ENCODE results near the gene SETD9. TPM values are rescaled to one million over a fixed set of nuclear protein-coding genes. Genes with fewer than 3 reads are reported as not detected.

The SETD9 gene
- total RNA-seq (2014; rRNA removed; shearing (Covaris generic)): 16.4 and 34.4 TPM in 2 replicates

GRCh38 chr5:56909294-56910209 is at the start of gene SETD9:
TSS of gene SETD9 (plus strand) at chr5:56909596. CDS start at chr5:56909646, 50 bp downstream.
- DNase-seq (ENCODE audit: low spot score): peak; percentile 95

DNA sequence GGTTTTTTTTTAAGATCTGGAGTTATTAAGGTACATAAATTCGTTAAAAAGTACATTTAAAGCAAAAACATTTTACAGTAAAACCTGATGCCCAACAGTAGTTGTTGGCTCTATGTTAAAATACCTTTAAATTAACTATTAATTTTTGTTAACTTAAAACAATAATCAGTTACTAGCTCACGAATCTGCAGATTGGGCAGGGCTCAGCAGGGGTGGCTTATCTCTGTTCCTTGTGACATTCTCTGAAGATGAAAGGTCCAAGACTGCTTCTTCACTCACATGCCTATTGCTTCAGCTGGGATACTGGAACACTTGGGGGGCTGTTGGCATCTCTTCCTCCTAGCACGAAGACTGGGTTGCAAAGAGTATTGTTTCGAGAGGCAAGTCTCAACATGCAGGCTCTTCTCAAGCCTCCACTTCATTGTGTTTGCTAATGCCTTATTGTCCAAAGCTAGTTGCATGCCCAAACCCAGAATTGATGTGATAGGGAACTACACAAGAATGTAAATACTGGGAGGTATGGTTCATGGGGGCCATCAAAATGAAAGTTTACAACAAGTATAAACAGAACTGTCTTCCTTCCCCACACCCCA is 47.4 kb upstream of the SETD9 start:
- DNase-seq (ENCODE audit: low spot score): no peak

GRCh38 chr5:56862909-56863308 is 46.5 kb upstream of the SETD9 start:
- no peak for DNase-seq (ENCODE audit: low spot score)

DNA sequence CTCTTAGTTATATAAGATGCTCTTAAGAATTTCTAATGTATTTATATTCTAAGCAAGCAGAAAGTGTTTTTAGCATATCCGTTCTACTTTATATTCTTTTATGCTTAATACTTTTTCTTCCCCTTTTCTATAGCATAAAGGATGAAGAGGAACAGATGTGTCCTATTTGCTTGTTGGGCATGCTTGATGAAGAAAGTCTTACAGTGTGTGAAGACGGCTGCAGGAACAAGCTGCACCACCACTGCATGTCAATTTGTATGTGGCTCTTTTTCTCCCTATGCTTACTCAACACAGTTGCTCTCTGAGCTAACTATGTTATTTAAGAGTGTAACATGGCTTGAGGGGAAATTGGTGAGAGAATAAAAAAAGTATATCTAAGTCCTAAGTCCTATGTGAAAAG is 37.6 kb upstream of the SETD9 start:
- no peak for DNase-seq (ENCODE audit: low spot score)

GRCh38 chr5:56873056-56873455 is 36.3 kb upstream of the SETD9 start:
- DNase-seq (ENCODE audit: low spot score): no peak

- peak; percentile 17 for DNase-seq (ENCODE audit: low spot score)
Measured at GRCh38 chr5:56876327-56876726, 33.1 kb upstream of the SETD9 start.

- DNase-seq (ENCODE audit: low spot score): no peak
Measured at GRCh38 chr5:56881571-56881970, 27.8 kb upstream of the SETD9 start.

- no peak for DNase-seq (ENCODE audit: low spot score)
Measured at GRCh38 chr5:56893251-56893951, 16.0 kb upstream of the SETD9 start.

DNA sequence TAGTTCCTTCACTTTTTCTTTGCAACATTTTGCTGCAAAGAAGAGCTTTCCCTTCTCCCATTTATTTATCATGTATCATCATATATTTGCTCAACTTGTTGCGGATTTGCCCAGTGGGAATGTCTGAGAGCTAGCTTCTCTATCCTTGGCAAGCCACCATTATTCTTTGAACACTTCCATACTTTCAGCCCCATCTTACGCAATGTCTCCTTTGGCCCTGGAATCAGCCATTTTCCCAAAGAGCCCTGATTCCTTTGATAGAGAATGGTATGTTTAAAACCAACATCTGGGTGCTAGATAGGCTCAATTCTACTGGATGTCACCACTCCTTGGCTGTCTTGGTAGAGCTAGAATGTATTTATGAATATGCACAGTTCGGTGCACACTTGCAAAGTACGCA is 12.6 kb upstream of the SETD9 start:
- no peak for DNase-seq (ENCODE audit: low spot score)

DNA sequence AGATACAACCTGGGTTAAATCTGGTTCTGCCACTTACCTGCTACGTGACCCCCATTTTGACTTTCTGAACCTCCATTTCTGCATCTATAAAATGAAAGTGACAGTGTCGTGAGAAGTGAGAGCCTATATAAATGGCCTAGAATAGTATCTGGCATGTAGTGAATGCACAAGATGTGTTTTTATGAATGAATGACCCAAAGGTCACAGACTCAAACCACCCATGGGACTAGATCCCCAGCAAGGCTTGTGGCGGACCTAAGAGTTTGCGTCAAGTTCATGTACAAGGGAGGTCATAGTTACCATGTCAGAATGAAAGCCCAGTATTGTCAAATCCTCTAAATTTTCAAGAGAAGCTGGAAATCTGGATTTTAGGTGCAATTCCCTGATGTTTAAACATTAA is 11.2 kb upstream of the SETD9 start:
- no peak for DNase-seq (ENCODE audit: low spot score)

DNA sequence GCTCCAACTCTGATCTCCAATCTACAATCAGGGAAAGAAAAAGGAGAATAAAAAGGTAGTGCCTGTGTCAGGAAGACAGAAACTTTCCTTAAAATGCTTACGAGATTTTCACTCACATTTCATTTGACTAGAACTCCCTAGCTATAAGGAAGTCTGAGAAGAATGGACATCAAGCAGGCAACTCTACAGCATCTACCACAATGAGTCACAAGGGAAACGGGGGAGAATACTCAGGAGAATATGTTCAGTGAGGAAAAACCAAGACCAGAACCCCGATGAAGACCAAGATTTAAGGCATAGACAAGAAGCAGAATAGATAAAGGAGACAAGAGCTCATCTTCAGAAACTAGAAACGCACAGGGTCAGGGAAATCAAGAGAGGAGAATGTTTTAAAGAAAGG is 9.0 kb upstream of the SETD9 start:
- DNase-seq (ENCODE audit: low spot score): peak; percentile 21

DNA sequence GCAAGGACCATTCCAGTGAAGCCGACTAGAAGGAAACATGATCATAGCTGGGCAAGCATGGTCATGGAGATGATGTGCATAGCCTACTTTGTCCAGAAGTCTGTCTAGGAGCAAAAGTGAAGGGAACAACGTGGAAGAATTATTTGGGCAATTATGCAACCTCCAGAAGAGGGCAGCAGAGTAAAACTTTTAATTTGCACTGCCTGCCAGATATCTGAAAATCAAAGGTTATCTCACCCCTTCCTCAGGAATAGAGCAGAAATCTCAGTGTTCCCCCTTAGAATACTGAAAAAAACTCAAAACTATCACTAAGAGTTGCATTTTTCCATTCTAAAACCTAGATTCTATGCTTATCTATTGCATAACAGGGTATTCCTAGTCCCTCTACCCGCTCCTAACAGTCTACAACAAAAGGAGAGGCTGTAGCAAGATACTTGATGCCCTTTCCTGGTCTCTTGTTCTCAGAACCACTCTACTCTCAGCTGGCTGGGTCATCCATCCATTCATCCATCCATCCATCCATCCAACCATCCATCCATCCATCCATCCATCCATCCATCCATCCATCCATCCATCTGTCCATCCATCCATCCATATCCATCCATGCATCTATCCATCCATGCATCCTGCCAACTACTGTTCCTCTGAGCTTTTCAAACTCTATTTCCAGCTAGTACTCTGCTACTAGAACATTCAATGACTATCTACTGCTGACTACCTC is 8.4 kb upstream of the SETD9 start:
- peak; percentile 55 for DNase-seq (ENCODE audit: low spot score)

DNA sequence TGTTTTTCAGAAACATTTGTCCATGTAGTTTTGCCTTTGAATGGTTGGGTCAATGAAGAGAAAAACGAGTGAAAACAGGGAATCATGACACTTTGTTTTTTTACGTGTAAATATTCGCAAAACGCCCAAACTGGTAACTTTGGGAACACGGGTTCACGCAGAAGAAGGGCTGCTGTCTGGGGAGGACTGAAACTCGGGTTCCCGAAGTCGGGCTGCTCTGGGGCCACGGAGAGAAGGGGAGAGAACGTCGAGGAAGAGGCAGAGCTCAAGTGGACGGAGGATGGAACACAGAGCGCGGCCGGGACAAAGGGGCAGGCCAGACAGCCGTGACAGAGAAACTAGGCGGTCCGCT is 478 bp upstream of the SETD9 start:
- no peak for DNase-seq (ENCODE audit: low spot score)

GRCh38 chr5:56910210-56910965 is 992 bp downstream of the SETD9 start:
- peak; percentile 64 for DNase-seq (ENCODE audit: low spot score)

DNA sequence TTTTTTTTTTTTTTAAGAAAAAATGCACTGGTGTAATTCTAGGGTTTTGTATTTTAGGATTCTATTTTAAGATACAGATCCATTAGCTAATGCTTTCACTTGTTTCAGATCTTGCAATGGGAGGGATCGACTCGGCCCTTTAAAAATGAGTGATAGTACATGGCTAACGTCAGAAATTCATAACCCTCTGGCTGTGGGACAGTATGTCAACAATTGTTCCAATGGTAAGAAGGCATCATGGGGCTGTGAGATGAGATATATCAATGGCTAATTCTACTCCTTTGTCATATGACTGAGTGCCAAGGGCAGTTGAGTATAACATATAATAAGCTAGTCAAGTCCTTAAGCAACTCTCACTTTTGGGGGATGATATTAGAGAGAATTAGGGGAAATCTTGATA is 4.4 kb downstream of the SETD9 start:
- DNase-seq (ENCODE audit: low spot score): no peak

DNA sequence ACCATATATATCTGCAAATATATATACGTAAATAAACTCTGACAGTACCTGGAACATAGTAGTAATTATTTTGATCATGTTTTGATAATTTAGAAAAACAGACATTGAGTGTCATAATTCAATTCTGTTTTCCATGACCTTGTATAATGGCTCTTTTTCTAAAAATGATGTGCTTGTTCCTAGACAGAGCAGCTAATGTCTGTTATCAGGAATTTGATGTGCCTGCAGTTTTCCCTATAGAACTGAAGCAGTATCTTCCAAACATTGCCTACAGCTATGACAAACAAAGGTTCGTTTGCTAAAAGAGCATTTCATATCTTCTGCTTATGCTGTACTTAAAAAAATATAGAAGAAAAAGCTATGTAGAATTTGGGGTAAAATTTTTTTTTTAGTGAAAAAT is 5.3 kb downstream of the SETD9 start:
- no peak for DNase-seq (ENCODE audit: low spot score)

- no peak for DNase-seq (ENCODE audit: low spot score)
Measured at GRCh38 chr5:56917534-56917933, 8.1 kb downstream of the SETD9 start.

DNA sequence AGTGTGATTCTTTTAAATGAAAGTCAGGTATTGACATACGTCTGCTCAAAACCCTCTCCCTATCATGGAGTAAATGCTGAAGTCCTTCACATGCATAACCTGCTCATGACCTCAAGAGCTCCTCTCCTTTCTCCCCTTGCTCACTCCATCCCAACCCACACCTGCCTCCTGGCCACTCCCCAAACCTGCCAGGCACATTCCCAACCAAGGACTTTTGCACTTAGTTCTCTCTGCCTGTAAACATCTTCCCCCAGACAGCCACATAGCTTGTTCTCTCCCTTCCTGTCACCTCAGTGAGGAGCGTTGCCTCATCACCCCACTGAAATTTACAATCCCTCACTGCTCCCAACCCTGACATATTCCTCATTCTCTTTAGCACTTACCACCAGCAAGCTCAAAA is 8.7 kb downstream of the SETD9 start:
- DNase-seq (ENCODE audit: low spot score): no peak

DNA sequence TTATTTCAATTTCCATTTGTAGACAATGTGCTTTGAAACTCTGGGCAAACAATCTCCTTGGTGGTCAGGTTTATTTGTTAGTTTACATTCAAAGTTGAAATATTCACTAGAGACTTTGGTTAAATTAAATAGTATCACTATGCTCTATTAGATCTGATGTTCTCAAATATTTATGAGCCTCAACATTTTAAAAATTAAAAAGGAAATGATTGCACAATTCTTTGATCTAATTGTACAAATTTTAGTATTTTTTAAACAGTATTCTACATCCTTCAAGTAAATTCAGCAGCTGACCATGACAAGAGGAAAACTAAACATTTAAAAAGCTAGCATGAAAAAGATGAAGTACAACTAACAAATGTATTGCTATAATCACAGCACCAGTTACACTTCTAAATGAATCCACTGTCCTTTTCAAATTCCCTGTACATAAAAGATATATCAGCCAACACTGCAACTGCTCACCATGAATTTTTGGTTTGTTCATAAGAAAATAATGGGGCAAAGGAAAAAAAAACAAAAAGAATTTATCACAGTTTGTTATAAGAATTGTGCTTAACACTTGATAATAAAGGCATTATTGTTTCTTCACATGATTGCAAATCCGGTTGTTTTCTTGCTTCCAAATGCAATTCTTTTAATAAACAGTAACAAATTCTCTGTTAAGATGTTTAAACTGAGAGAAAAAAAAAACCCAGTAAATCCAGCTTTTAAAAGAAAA is 10.7 kb downstream of the SETD9 start:
- no peak for DNase-seq (ENCODE audit: low spot score)

GRCh38 chr5:56922922-56923321 is 13.5 kb downstream of the SETD9 start:
- DNase-seq (ENCODE audit: low spot score): no peak

GRCh38 chr5:56934325-56934724 is 24.9 kb downstream of the SETD9 start:
- no peak for DNase-seq (ENCODE audit: low spot score)
